HG02623 (cell line): ENCODE measurements around the gene LPP.

ENCODE experiments used
- ATAC-seq: cut with Tn5 transposase; IDR thresholded peaks from one replicate; pipeline ENCODE4 v1.9.1; 2021; ENCODE audit warnings: moderate library complexity; ENCODE audit not compliant: unreplicated experiment

The LPP gene

GRCh38 chr3:188244395-188244861 lies 90.5 kb downstream of the LPP start:
- ATAC-seq = no peak

- no peak for ATAC-seq
Observed at GRCh38 chr3:188246905-188247304, 92.9 kb downstream of the LPP start.

- no peak for ATAC-seq
Observed at GRCh38 chr3:188248036-188248561, 94.1 kb downstream of the LPP start.

GRCh38 chr3:188253123-188253793 lies 99.3 kb downstream of the LPP start:
- ATAC-seq = no peak

- ATAC-seq = no peak
Observed at GRCh38 chr3:188253800-188254452, 100.0 kb downstream of the LPP start.

- ATAC-seq = no peak
Observed at GRCh38 chr3:188254520-188255070, 100.6 kb downstream of the LPP start.

GRCh38 chr3:188255190-188255589 lies 101.2 kb downstream of the LPP start:
- no peak for ATAC-seq

- no peak for ATAC-seq
Observed at GRCh38 chr3:188256758-188257157, 102.8 kb downstream of the LPP start.

- no peak for ATAC-seq
Observed at GRCh38 chr3:188257384-188258026, 103.5 kb downstream of the LPP start.

- no peak for ATAC-seq
Observed at GRCh38 chr3:188259191-188259590, 105.2 kb downstream of the LPP start.

- ATAC-seq = no peak
Observed at GRCh38 chr3:188259596-188259995, 105.6 kb downstream of the LPP start.

GRCh38 chr3:188261011-188261410 lies 107.1 kb downstream of the LPP start:
- ATAC-seq = no peak

GRCh38 chr3:188262488-188262887 lies 108.5 kb downstream of the LPP start:
- no peak for ATAC-seq

- no peak for ATAC-seq
Observed at GRCh38 chr3:188262913-188263683, 109.1 kb downstream of the LPP start.

GRCh38 chr3:188264226-188265207 lies 110.6 kb downstream of the LPP start:
- no peak for ATAC-seq

GRCh38 chr3:188266562-188267274 lies 112.8 kb downstream of the LPP start:
- ATAC-seq = no peak

- no peak for ATAC-seq
Observed at GRCh38 chr3:188267790-188268335, 113.9 kb downstream of the LPP start.

GRCh38 chr3:188268336-188268735 lies 114.4 kb downstream of the LPP start:
- no peak for ATAC-seq

- no peak for ATAC-seq
Observed at GRCh38 chr3:188269040-188269439, 115.1 kb downstream of the LPP start.
